IMR-90 (cell line): Measurements from ENCODE around the gene FZD7. TPM values are rescaled to one million over a fixed set of nuclear protein-coding genes. Genes with fewer than 3 reads are reported as not detected.

Experiments used
- ATAC-seq: fragments of 200-7000 bp; cut with Tn5 transposase; 2 replicates; pipeline ENCODE4 v1.9.1; 2020; ENCODE audit warnings: low read depth, mild to moderate bottlenecking, moderate library complexity
- BruUV-seq: library from RNA; stranded (reverse); fragments of 400-500 nt; replicated peaks from 2 replicates; lab custom pipeline; 2021; lab: Mats Ljungman, UMichigan
- CTCF ChIA-PET: fragments of 300-600 bp; formaldehyde crosslinking; extraction: SDS; loops from one replicate; lab custom pipeline; 2021; ENCODE audit warnings: antibody characterized with exemption; lab: Yijun Ruan, JAX
- POLR2A ChIA-PET: fragments of 300-600 bp; sonication (Branson Sonifier 250); formaldehyde crosslinking; loops from one replicate; lab custom pipeline; 2022; ENCODE audit warnings: antibody characterized with exemption; ENCODE audit not compliant: unreplicated experiment; lab: Charles Lee
- DNase-seq: peaks from one replicate; pipeline ENCODE4 v3.0.0; 2013
- H2AFZ ChIP-seq: replicated peaks from 2 replicates; pipeline ENCODE3; 2013; ENCODE audit warnings: low read length, mild to moderate bottlenecking; ENCODE audit not compliant: poor library complexity
- H2AK5ac ChIP-seq: 2 replicates; pipeline ENCODE4 v1.6.1; 2013; ENCODE audit warnings: low read depth, low read length, inconsistent platforms
- H2AK9ac ChIP-seq: replicated peaks from 2 replicates; pipeline ENCODE3; 2013; ENCODE audit warnings: mild to moderate bottlenecking, low read depth, low read length, moderate library complexity; ENCODE audit not compliant: poor library complexity
- H2BK120ac ChIP-seq: 2 replicates; pipeline ENCODE4 v1.6.1; 2013; ENCODE audit warnings: low read depth, low read length, inconsistent platforms
- H2BK15ac ChIP-seq: 3 replicates; pipeline ENCODE4 v1.6.1; 2013; ENCODE audit warnings: low read depth, low read length, inconsistent platforms
- H2BK20ac ChIP-seq: 2 replicates; pipeline ENCODE4 v1.6.1; 2013; ENCODE audit warnings: low read depth, mild to moderate bottlenecking, inconsistent platforms, low read length, moderate library complexity
- H2BK5ac ChIP-seq: 2 replicates; pipeline ENCODE4 v1.6.1; 2013; ENCODE audit warnings: mild to moderate bottlenecking, low read depth, low read length, inconsistent platforms; ENCODE audit not compliant: poor library complexity, severe bottlenecking
- H3K14ac ChIP-seq: replicated peaks from 2 replicates; pipeline ENCODE4 v1.6.1; 2013; ENCODE audit warnings: low read depth, low read length, inconsistent platforms
- H3K18ac ChIP-seq: 2 replicates; pipeline ENCODE4 v1.6.1; 2013; ENCODE audit warnings: low read depth, low read length, control low read depth
- H3K23ac ChIP-seq: 2 replicates; pipeline ENCODE4 v1.6.1; 2013; ENCODE audit warnings: low read depth, low read length, inconsistent platforms
- H3K27ac ChIP-seq: 2 replicates; pipeline ENCODE4 v1.5.1; 2013; ENCODE audit warnings: mild to moderate bottlenecking, control low read depth, low read length; ENCODE audit not compliant: insufficient read depth
- H3K27me3 ChIP-seq: 2 replicates; pipeline ENCODE4 v1.6.1; 2013; ENCODE audit warnings: low read length; ENCODE audit not compliant: control insufficient read depth, insufficient read depth
- H3K36me3 ChIP-seq: 2 replicates; pipeline ENCODE4 v1.6.1; 2013; ENCODE audit warnings: low read length, mixed read lengths; ENCODE audit not compliant: control insufficient read depth, insufficient read depth
- H3K4ac ChIP-seq: 2 replicates; pipeline ENCODE4 v1.6.1; 2013; ENCODE audit warnings: low read depth, low read length, inconsistent platforms
- H3K4me1 ChIP-seq: 2 replicates; pipeline ENCODE4 v1.6.1; 2013; ENCODE audit warnings: low read length, mixed read lengths; ENCODE audit not compliant: control insufficient read depth, insufficient read depth
- H3K4me2 ChIP-seq: 2 replicates; pipeline ENCODE4 v1.6.1; 2013; ENCODE audit warnings: low read depth, mild to moderate bottlenecking, control low read depth, low read length, moderate library complexity
- H3K4me3 ChIP-seq: 2 replicates; pipeline ENCODE4 v1.5.1; 2013; ENCODE audit warnings: low read depth, mild to moderate bottlenecking, control low read depth, low read length, moderate library complexity; ENCODE audit not compliant: insufficient read depth
- H3K56ac ChIP-seq: 2 replicates; pipeline ENCODE4 v1.6.1; 2013; ENCODE audit warnings: low read length, inconsistent platforms; ENCODE audit not compliant: insufficient read depth; ENCODE audit errors: extremely low read depth
- H3K79me1 ChIP-seq, 2 experiments: 2 replicates each; pipeline ENCODE4 v1.6.1; 2013; ENCODE audit warnings: low read length in 2 of 2, inconsistent platforms in 1 of 2, low read depth in 1 of 2
- H3K9ac ChIP-seq: 2 replicates; pipeline ENCODE4 v1.6.1; 2013; ENCODE audit warnings: low read depth, low read length, control low read depth
- H3K9me1 ChIP-seq: 2 replicates; pipeline ENCODE4 v1.6.1; 2013; ENCODE audit warnings: low read length, inconsistent platforms; ENCODE audit not compliant: insufficient read depth
- H3K9me3 ChIP-seq: 2 replicates; pipeline ENCODE4 v1.6.1; 2013; ENCODE audit warnings: low read length; ENCODE audit not compliant: control insufficient read depth, insufficient read depth
- H4K20me1 ChIP-seq: 2 replicates; pipeline ENCODE4 v1.6.1; 2013; ENCODE audit warnings: low read length, inconsistent platforms; ENCODE audit not compliant: insufficient read depth
- H4K5ac ChIP-seq: 2 replicates; pipeline ENCODE4 v1.6.1; 2013; ENCODE audit warnings: mild to moderate bottlenecking, low read depth, low read length, control low read depth
- H4K8ac ChIP-seq, 2 experiments: 2 replicates each; pipeline ENCODE4 v1.6.1; 2013; ENCODE audit warnings: low read depth in 2 of 2, low read length in 2 of 2, control low read depth in 1 of 2, inconsistent platforms in 1 of 2
- H4K91ac ChIP-seq: 2 replicates; pipeline ENCODE4 v1.6.1; 2013; ENCODE audit warnings: low read depth, low read length, inconsistent platforms; ENCODE audit not compliant: insufficient read depth
- BHLHE40 ChIP-seq: fragments of 150-350 bp; IDR thresholded peaks from 2 replicates; pipeline ENCODE4 v1.6.1; 2016; ENCODE audit warnings: mild to moderate bottlenecking, low read depth, low read length
- CEBPB ChIP-seq: IDR thresholded peaks from 2 replicates; pipeline ENCODE4 v1.6.1; 2012; ENCODE audit warnings: low read depth, low read length, improper control_type of control experiment
- CHD1 ChIP-seq: IDR thresholded peaks from 2 replicates; pipeline ENCODE4 v1.6.1; 2012; ENCODE audit warnings: low read depth, low read length, improper control_type of control experiment
- FOS ChIP-seq: fragments of 150-350 bp; IDR thresholded peaks from 2 replicates; pipeline ENCODE4 v1.6.1; 2016; ENCODE audit warnings: low read depth, low read length
- MAFK ChIP-seq: IDR thresholded peaks from 2 replicates; pipeline ENCODE4 v1.6.1; 2012; ENCODE audit warnings: low read depth, low read length, improper control_type of control experiment
- MAZ ChIP-seq: IDR thresholded peaks from 2 replicates; pipeline ENCODE4 v1.6.1; 2012; ENCODE audit warnings: low read depth, mild to moderate bottlenecking, low read length, improper control_type of control experiment, moderate library complexity, borderline replicate concordance
- MXI1 ChIP-seq: IDR thresholded peaks from 2 replicates; pipeline ENCODE4 v1.6.1; 2012; ENCODE audit warnings: low read depth, mild to moderate bottlenecking, low read length, moderate library complexity, borderline replicate concordance
- NFE2L2 ChIP-seq: fragments of 150-350 bp; IDR thresholded peaks from 2 replicates; pipeline ENCODE4 v1.6.1; 2016; ENCODE audit warnings: low read depth, mild to moderate bottlenecking, low read length
- POLR2A ChIP-seq: IDR thresholded peaks from 2 replicates; pipeline ENCODE4 v1.6.1; 2012; ENCODE audit warnings: mild to moderate bottlenecking, low read depth, low read length
- RAD21 ChIP-seq: IDR thresholded peaks from 2 replicates; pipeline ENCODE4 v1.6.1; 2012; ENCODE audit warnings: low read length, improper control_type of control experiment
- RCOR1 ChIP-seq: IDR thresholded peaks from 2 replicates; pipeline ENCODE4 v1.6.1; 2012; ENCODE audit warnings: mild to moderate bottlenecking, low read length, improper control_type of control experiment; ENCODE audit not compliant: insufficient replicate concordance
- RFX5 ChIP-seq: IDR thresholded peaks from 2 replicates; pipeline ENCODE4 v1.8.0; 2012; ENCODE audit warnings: low read depth, mild to moderate bottlenecking, low read length, moderate library complexity
- SMC3 ChIP-seq: fragments of 150-350 bp; IDR thresholded peaks from 2 replicates; pipeline ENCODE4 v1.6.1; 2016; ENCODE audit warnings: low read depth, mild to moderate bottlenecking, antibody characterized with exemption, low read length, moderate library complexity
- WGBS, 2 experiments: methylation state at CpG; one replicate each; pipeline versions ENCODE4 v1.1.5 to v1.1.7; 2013; ENCODE audit warnings: missing lambda C conversion rate in 2 of 2; ENCODE audit not compliant: insufficient read length in 1 of 2; ENCODE audit errors: extremely low coverage in 2 of 2; 5-methylcytosine and 5-hydroxymethylcytosine counted together
- dilution Hi-C: fragments of 300-500 bp; cut with HindIII; formaldehyde crosslinking; loops from one replicate; pipeline ENCODE4 v1.14.3; 2018; ENCODE audit warnings: low sequenced_read_pairs; ENCODE audit not compliant: unreplicated experiment
- in situ Hi-C: fragments of 300-500 bp; cut with MboI; formaldehyde crosslinking; loops from 3 replicates; pipeline ENCODE4 v1.14.3; 2019; ENCODE audit warnings: low sequenced_read_pairs, inconsistent platforms, mixed read lengths
- intact Hi-C: fragments of 100-400 bp; cut with micrococcal nuclease; formaldehyde crosslinking; loops from 2 replicates; pipeline ENCODE4 v1.10.0; 2022
- polyA plus RNA-seq, 3 experiments: library from polyadenylated mRNA; depleted of rRNA; stranded (reverse); fragments of >200 nt; gene quantifications; 2 replicates each; pipeline ENCODE4 v1.2.3, GENCODE V29; 2012; ENCODE audit warnings: low replicate concordance in 1 of 3
- total RNA-seq: library from RNA; depleted of rRNA; stranded (reverse); fragments of >200 nt; gene quantifications from 2 replicates; pipeline ENCODE4 v1.2.3, GENCODE V29; 2012
- TF ChIP-seq, protein P1 (sequence below): fragments of 150-350 bp; IDR thresholded peaks from 2 replicates; pipeline ENCODE4 v1.6.1; 2016; ENCODE audit warnings: low read depth, mild to moderate bottlenecking, low read length, moderate library complexity, borderline replicate concordance
- TF ChIP-seq, protein P2 (sequence below): fragments of 150-350 bp; IDR thresholded peaks from 2 replicates; pipeline ENCODE4 v1.6.1; 2017; ENCODE audit warnings: mild to moderate bottlenecking, antibody characterized with exemption, low read length, low read depth
- TF ChIP-seq, protein P3 (sequence below): conservative IDR thresholded peaks from 2 replicates; pipeline ENCODE4 v1.5.1; 2012; ENCODE audit warnings: mild to moderate bottlenecking, low read depth, low read length, improper control_type of control experiment

FZD7 gene
- total and polyA plus RNA-seq, 2 of the 4 experiments (the other 2 are of a cell fraction): 62.4 to 90.9 TPM

DNA sequence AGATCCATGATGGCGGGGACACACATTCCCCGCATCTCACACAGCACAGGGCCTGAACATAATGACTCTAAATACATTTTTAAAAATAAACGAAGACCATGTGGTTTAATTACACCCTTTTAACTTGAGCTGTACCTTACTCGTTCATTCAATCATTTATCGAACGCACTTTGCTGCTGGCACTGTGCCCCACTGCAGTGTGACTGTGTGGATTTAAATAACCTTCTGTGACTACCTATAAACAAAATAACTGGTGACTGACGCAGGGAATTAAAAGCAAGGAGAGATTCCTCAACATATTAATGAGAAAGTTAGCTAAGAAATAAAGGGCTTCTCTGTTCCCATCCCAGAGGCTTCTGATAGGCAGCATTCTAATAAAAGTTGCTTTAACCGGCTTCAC lies 10.9 kb upstream of the FZD7 start:
- TF ChIP-seq MAFK (no peak), CHD1 (no peak), BHLHE40 (no peak), NFE2L2 (no peak), POLR2A (no peak), RAD21 (no peak), FOS (no peak), CEBPB (no peak), MXI1 (no peak), SMC3 (no peak), MAZ (no peak), RCOR1 (no peak), RFX5 (no peak)
- TF ChIP-seq, protein P1, sequence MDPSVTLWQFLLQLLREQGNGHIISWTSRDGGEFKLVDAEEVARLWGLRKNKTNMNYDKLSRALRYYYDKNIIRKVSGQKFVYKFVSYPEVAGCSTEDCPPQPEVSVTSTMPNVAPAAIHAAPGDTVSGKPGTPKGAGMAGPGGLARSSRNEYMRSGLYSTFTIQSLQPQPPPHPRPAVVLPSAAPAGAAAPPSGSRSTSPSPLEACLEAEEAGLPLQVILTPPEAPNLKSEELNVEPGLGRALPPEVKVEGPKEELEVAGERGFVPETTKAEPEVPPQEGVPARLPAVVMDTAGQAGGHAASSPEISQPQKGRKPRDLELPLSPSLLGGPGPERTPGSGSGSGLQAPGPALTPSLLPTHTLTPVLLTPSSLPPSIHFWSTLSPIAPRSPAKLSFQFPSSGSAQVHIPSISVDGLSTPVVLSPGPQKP: no peak
- TF ChIP-seq, protein P2, sequence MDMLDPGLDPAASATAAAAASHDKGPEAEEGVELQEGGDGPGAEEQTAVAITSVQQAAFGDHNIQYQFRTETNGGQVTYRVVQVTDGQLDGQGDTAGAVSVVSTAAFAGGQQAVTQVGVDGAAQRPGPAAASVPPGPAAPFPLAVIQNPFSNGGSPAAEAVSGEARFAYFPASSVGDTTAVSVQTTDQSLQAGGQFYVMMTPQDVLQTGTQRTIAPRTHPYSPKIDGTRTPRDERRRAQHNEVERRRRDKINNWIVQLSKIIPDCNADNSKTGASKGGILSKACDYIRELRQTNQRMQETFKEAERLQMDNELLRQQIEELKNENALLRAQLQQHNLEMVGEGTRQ: no peak
- TF ChIP-seq, protein P3, sequence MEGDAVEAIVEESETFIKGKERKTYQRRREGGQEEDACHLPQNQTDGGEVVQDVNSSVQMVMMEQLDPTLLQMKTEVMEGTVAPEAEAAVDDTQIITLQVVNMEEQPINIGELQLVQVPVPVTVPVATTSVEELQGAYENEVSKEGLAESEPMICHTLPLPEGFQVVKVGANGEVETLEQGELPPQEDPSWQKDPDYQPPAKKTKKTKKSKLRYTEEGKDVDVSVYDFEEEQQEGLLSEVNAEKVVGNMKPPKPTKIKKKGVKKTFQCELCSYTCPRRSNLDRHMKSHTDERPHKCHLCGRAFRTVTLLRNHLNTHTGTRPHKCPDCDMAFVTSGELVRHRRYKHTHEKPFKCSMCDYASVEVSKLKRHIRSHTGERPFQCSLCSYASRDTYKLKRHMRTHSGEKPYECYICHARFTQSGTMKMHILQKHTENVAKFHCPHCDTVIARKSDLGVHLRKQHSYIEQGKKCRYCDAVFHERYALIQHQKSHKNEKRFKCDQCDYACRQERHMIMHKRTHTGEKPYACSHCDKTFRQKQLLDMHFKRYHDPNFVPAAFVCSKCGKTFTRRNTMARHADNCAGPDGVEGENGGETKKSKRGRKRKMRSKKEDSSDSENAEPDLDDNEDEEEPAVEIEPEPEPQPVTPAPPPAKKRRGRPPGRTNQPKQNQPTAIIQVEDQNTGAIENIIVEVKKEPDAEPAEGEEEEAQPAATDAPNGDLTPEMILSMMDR: no peak
- Histone ChIP-seq H3K9me3 (no peaks in the 10 kb centered on the region), H3K23ac (no peak overlapping the region), H4K91ac (no peak overlapping the region), H2BK120ac (no peak overlapping the region), H4K5ac (no peak overlapping the region), H2AK9ac (no peak overlapping the region), H3K9me1 (no peaks in the 10 kb centered on the region), H2BK20ac (no peak overlapping the region), H3K27ac (no peak overlapping the region), H2AK5ac (no peak overlapping the region), H2AFZ (no peak overlapping the region), H2BK5ac (no peak overlapping the region), H3K27me3 (no peaks in the 10 kb centered on the region), H3K56ac (no peak overlapping the region), H3K14ac (no peak overlapping the region), H3K9ac (no peak overlapping the region), H3K4me1 (peaks cover 13% of the 10 kb centered on the region), H3K36me3 (no peaks in the 10 kb centered on the region), H4K20me1 (no peaks in the 10 kb centered on the region), H3K79me1 (no peaks in the 10 kb centered on the region), H2BK15ac (no peak overlapping the region), H3K18ac (no peak overlapping the region), H4K8ac (no peak overlapping the region), H3K4me2 (no peak overlapping the region), H3K4me3 (no peak overlapping the region), H3K4ac (no peak overlapping the region)
- DNase-seq (no peak), ATAC-seq (no peak)
- intact Hi-C loops: no loop called here
- POLR2A ChIA-PET: no interaction called here
- in situ Hi-C loops: no loop called here
- no TSS peak for BruUV-seq
- 100% methylated on average over 1 of the region's 8 CpGs; no CpG with 5 or more reads in 1 of the 2 experiments for WGBS, 2 experiments
- CTCF ChIA-PET: interaction anchor here (0.6 kb wide), 1 partner anchor 115 kb away, joined by 4 read pairs; no protein-coding TSS in a partner anchor
- dilution Hi-C loops: no loop called here
